ENCODE data around the gene F8A3. TPM values are rescaled to one million over a fixed set of nuclear protein-coding genes. Genes with fewer than 3 reads are reported as not detected.

The F8A3 gene
- total and polyA plus RNA-seq, 3 donors from 2014 or later: 6.1 to 28.6 (median 20.8) TPM

- TF ChIP-seq POLR2A (IDR thresholded peaks at IDR 0.05) (no peak), CTCF (IDR thresholded peaks at IDR 0.05) (no peak)
- intact Hi-C loops (cut with DNase I; ENCODE audit: low total_unique reads): no loop called here
Observed at GRCh38 chrX:155441097-155441496, 17.3 kb downstream of the F8A3 start.

GRCh38 chrX:155435744-155436112 is 22.7 kb downstream of the F8A3 start:
- Histone ChIP-seq H3K27ac (no peak overlapping the region), H3K27me3 (no peaks in the 10 kb centered on the region), H3K4me3 (no peak overlapping the region), H3K9me3 (no peaks in the 10 kb centered on the region), H3K4me1 (no peaks in the 10 kb centered on the region), H3K36me3 (ENCODE audit: low read depth, missing control alignments) (no peaks in the 10 kb centered on the region)
- intact Hi-C loops (cut with DNase I; ENCODE audit: low total_unique reads): no loop called here
- TF ChIP-seq CTCF (IDR thresholded peaks at IDR 0.05) (no peak), POLR2A (IDR thresholded peaks at IDR 0.05) (no peak)
- DNase-seq: no peak
- WGBS, 2 donors: 75% methylated on average over 2 of the region's 2 CpGs; no CpG with 5 or more reads in 1 of the 2 donors

More at GRCh38 chrX:155441097-155441496, 17.3 kb downstream of the F8A3 start:
- DNase-seq: no peak
- Histone ChIP-seq H3K27me3 (no peaks in the 10 kb centered on the region), H3K4me1 (no peaks in the 10 kb centered on the region), H3K27ac (no peak overlapping the region), H3K4me3 (no peak overlapping the region), H3K36me3 (ENCODE audit: low read depth, missing control alignments) (no peaks in the 10 kb centered on the region), H3K9me3 (no peaks in the 10 kb centered on the region)

- no peak for DNase-seq
- Histone ChIP-seq H3K27ac (no peak overlapping the region), H3K4me1 (no peaks in the 10 kb centered on the region), H3K9me3 (no peaks in the 10 kb centered on the region), H3K27me3 (no peaks in the 10 kb centered on the region), H3K4me3 (no peak overlapping the region), H3K36me3 (ENCODE audit: low read depth, missing control alignments) (no peaks in the 10 kb centered on the region)
- intact Hi-C loops (cut with DNase I; ENCODE audit: low total_unique reads): no loop called here
- 79% methylated on average over 8 of the region's 9 CpGs; no CpG with 5 or more reads in 1 of the 2 donors for WGBS, 2 donors
- no peak for TF ChIP-seq POLR2A (IDR thresholded peaks at IDR 0.05)
- no peak for TF ChIP-seq CTCF (IDR thresholded peaks at IDR 0.05)
Observed at GRCh38 chrX:155434906-155435743, 23.3 kb downstream of the F8A3 start.

- H3K27ac ChIP-seq: no peak overlapping the region
- 91 to 95% methylated on average over 1 of the region's 1 CpG for WGBS, 2 donors
- no peaks in the 10 kb centered on the region for H3K36me3 ChIP-seq (ENCODE audit: low read depth, missing control alignments)
- no peaks in the 10 kb centered on the region for H3K27me3 ChIP-seq
- no peaks in the 10 kb centered on the region for H3K9me3 ChIP-seq
- no peak for DNase-seq
- H3K4me3 ChIP-seq: no peak overlapping the region
- intact Hi-C loops (cut with DNase I; ENCODE audit: low total_unique reads): no loop called here
- H3K4me1 ChIP-seq: no peaks in the 10 kb centered on the region
- TF ChIP-seq CTCF (IDR thresholded peaks at IDR 0.05) (no peak), POLR2A (IDR thresholded peaks at IDR 0.05) (no peak)
Observed at GRCh38 chrX:155417769-155418168, 40.7 kb downstream of the F8A3 start.

Small RNAs within 50 kb of the gene (microRNA-seq; reads per million reads assigned to microRNA genes)
- 0 reads per million in 2 donors for gene MIR1184-3 (ENCODE audit: borderline number of aligned reads in 2 of 2, borderline replicate concordance in 1 of 2)

Small RNAs within 50 kb of the gene (small RNA-seq; reads per million reads assigned to genes)
- 0 reads per million in 2 donors for gene MIR1184-3

Other genes with a start within 250 kb of the F8A3 start
- 10 to 100 TPM; 14.8 to 20.9 TPM for gene VBP1, start 242.2 kb downstream of the F8A3 start, total RNA-seq
- gene VBP1, start 242.2 kb downstream of the F8A3 start, polyA plus RNA-seq (ENCODE audit: insufficient read depth, low read depth, low replicate concordance): 26.5 TPM
- 1 to 10 TPM; 2.5 to 3.4 TPM for gene RAB39B, start 194.1 kb downstream of the F8A3 start, total RNA-seq
- gene RAB39B, start 194.1 kb downstream of the F8A3 start, polyA plus RNA-seq (ENCODE audit: insufficient read depth, low read depth, low replicate concordance): 1.8 TPM
- 1 to 10 TPM; 3.5 TPM for gene CLIC2, start 124.0 kb downstream of the F8A3 start, total RNA-seq
- gene CLIC2, start 124.0 kb downstream of the F8A3 start, polyA plus RNA-seq (ENCODE audit: insufficient read depth, low read depth, low replicate concordance): 3.9 TPM
- not detected for gene F8A2, start 76.5 kb downstream of the F8A3 start, total RNA-seq
- not detected for gene F8A2, start 76.5 kb downstream of the F8A3 start, polyA plus RNA-seq (ENCODE audit: insufficient read depth, low read depth, low replicate concordance)
- gene SPRY3, start 154.0 kb upstream of the F8A3 start, total RNA-seq: 1 to 10 TPM; 1.9 to 2.0 TPM
- gene SPRY3, start 154.0 kb upstream of the F8A3 start, polyA plus RNA-seq (ENCODE audit: insufficient read depth, low read depth, low replicate concordance): 0.71 TPM
- gene TMLHE, start 154.3 kb upstream of the F8A3 start, total RNA-seq: 10 to 100 TPM; 16.1 to 17.2 TPM
- 5.3 TPM for gene TMLHE, start 154.3 kb upstream of the F8A3 start, polyA plus RNA-seq (ENCODE audit: insufficient read depth, low read depth, low replicate concordance)

All from testis (tissue), 3 donors.